GM21390 (cell line): ENCODE results near the gene NPEPL1.
"Not testable (repeated sequence)": the region's sequence is repeated elsewhere in the genome, so short reads cannot be mapped to it uniquely, and the experiment has no call there.

ENCODE experiments used
- ATAC-seq: cut with Tn5 transposase; IDR thresholded peaks from one replicate; pipeline ENCODE4 v1.9.1; 2021; ENCODE audit not compliant: unreplicated experiment

The NPEPL1 gene

GRCh38 chr20:58712806-58713731, 20.5 kb downstream of the NPEPL1 start:
- no peak for ATAC-seq

- no peak for ATAC-seq
These were observed 21.3 kb downstream of the NPEPL1 start for GRCh38 chr20:58713801-58714339.

- no peak for ATAC-seq
These were observed 21.8 kb downstream of the NPEPL1 start for GRCh38 chr20:58714340-58714922.

GRCh38 chr20:58714923-58715351, 22.3 kb downstream of the NPEPL1 start:
- no peak for ATAC-seq

GRCh38 chr20:58715391-58715800, 22.8 kb downstream of the NPEPL1 start:
- no peak for ATAC-seq

GRCh38 chr20:58715801-58716475, 23.3 kb downstream of the NPEPL1 start:
- ATAC-seq = no peak

- ATAC-seq = no peak
These were observed 24.1 kb downstream of the NPEPL1 start for GRCh38 chr20:58716476-58717277.

GRCh38 chr20:58717278-58718091, 24.9 kb downstream of the NPEPL1 start:
- ATAC-seq = no peak

- ATAC-seq = no peak
These were observed 25.5 kb downstream of the NPEPL1 start for GRCh38 chr20:58718121-58718563.

- ATAC-seq = no peak
These were observed 26.1 kb downstream of the NPEPL1 start for GRCh38 chr20:58718729-58719128.

- ATAC-seq = no peak
These were observed 26.7 kb downstream of the NPEPL1 start for GRCh38 chr20:58719258-58719657.

GRCh38 chr20:58719971-58720371, 27.4 kb downstream of the NPEPL1 start:
- ATAC-seq = no peak

- ATAC-seq = no peak
These were observed 28.3 kb downstream of the NPEPL1 start for GRCh38 chr20:58720890-58721289.

- ATAC-seq = no peak
These were observed 29.6 kb downstream of the NPEPL1 start for GRCh38 chr20:58721951-58722778.

GRCh38 chr20:58722877-58723627, 30.5 kb downstream of the NPEPL1 start:
- ATAC-seq = no peak

- no peak for ATAC-seq
These were observed 31.0 kb downstream of the NPEPL1 start for GRCh38 chr20:58723628-58723984.

GRCh38 chr20:58726156-58726555, 33.6 kb downstream of the NPEPL1 start:
- ATAC-seq = not testable (repeated sequence)

GRCh38 chr20:58731192-58731591, 38.6 kb downstream of the NPEPL1 start:
- ATAC-seq = no peak
